NOMO-1 (cell line): ENCODE measurements around the gene FAM114A2.
"Not testable (repeated sequence)": the region's sequence is repeated elsewhere in the genome, so short reads cannot be mapped to it uniquely, and the experiment has no call there.

Experiments used
- DNase-seq, 2 experiments: peaks; one replicate each; lab custom pipeline; 2025; ENCODE audit not compliant: unreplicated experiment in 2 of 2; lab: John Stamatoyannopoulos, UW

The FAM114A2 gene

DNA sequence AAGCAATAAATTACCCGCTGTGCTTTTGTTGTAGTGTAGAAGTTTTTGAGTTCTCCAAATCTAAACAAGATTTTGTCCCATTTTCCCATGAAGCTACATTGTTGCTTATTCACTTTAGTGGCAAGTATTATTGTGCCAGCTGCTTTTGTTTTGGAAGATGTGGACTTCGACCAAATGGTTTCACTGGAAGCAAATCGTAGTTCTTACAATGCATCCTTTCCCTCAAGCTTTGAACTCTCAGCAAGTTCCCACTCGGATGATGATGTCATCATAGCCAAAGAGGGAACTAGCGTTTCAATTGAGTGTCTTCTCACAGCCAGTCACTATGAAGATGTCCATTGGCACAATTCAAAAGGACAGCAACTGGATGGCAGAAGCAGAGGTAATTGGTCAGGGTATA is 10.9 kb upstream of the FAM114A2 start:
- DNase-seq: peak in 1 of 2 experiments; percentile 31

DNA sequence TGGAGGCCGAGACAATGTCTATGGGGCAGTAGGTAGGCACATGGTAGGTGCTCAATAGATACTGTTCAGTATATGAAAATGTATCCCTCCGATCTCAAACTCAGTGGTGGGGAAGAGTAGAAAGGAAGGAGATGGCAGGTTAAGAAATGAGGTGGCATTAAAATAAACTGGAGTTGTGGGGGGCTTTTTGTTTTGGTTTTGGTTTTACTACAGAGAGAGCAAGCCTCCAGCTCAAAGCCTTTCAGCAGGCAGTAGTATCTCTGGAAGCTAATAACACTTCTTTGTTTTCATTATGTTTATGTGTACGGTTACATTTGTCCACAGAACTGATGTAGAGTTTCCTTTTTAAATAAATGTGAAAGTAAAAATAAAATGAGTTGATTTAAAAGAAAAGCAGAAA is 8.6 kb upstream of the FAM114A2 start:
- no peak for DNase-seq

DNA sequence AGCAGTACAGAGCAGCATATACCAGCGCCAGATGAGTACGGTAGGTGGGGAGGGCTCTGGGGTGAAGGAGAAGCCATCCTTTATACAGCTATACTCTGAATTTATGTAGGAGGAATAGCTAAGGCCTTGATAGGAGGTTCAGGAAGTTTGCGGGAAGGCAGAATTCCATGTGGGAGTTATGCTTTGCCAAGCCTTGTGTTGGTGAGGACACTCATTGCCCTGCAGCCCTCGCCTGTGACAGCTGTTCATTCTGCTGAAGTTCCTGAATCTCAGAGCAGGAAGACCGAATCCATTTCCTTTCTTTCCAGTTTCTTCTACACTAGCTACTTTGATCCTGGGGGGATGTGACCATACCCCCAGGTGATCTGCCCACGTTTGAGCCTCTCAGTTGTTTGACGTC is 7.8 kb upstream of the FAM114A2 start:
- no peak for DNase-seq

DNA sequence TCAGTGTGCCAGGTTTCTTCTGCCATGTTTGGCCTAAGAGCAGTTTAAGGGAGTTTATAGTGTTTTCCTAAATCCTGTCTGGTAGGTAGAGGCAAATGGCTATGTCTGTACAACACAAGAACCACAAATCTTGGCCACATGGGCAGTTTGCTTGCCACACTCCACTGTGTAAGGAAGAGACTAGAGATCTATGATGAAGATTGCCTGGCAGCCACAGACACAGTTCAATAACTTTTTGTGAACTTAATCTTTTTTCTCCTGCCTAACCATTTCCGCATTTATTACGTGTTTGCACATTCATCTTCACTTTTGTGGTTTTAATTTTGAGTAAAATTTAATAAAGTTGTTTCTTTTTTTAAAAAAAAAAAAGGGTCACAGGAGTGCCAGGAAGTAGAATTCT is 5.9 kb upstream of the FAM114A2 start:
- DNase-seq: no peak

DNA sequence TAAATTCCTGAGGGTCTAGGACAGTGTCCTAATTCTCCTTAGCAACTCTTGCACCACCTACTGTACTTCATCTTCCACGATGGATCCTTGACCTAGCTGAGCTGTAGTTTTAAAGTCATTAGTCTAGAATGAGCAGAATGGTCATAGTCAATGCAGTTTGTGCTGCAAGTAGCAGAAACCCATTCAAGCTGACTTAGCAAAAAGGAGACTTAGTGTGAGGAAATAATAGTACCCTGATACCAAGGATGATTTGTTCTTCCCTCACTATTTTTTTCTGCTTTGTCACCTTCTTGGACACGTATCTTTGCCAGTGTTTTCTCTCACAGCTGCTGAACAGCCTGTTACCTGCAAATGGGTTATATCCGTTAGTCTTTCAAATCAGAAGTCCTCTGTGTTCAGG is 5.4 kb upstream of the FAM114A2 start:
- no peak for DNase-seq

DNA sequence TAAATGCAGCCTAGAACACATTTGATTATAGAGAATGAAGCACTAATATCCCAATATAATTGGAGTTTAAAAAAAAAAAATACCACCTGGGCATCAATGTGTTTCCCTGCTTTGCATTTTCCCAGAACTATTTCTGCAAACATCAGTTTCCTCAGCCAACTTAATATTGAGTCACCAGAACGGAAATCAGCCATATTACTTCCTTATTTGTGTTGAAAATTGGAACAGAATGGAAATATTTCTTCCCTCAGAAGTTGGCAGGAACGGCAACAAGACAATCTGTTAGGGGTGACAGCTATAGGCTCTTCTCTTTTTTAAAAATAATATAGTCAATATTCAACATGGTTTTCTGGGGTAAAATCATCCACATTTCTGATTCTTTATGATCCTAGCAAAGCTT is 4.1 kb upstream of the FAM114A2 start:
- DNase-seq: peak in 1 of 2 experiments; percentile 20

DNA sequence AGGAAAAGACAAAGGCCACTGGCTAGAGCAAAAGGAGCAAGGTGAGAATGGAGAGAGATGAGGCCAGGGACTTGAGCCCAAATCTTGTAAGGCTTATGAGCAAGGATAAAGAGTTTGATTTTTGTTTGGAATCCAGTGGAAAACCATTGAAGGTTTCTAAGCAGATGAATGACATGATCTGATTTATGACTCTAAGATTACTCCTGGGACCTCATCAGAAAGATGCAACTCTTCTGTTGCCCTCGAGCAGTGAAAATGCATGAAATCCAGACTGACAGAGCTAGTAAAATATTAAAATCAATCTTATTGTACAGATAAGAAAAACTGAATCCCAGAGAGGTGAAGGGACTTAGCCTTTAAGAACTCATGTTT is 734 bp upstream of the FAM114A2 start:
- DNase-seq: no peak

DNA sequence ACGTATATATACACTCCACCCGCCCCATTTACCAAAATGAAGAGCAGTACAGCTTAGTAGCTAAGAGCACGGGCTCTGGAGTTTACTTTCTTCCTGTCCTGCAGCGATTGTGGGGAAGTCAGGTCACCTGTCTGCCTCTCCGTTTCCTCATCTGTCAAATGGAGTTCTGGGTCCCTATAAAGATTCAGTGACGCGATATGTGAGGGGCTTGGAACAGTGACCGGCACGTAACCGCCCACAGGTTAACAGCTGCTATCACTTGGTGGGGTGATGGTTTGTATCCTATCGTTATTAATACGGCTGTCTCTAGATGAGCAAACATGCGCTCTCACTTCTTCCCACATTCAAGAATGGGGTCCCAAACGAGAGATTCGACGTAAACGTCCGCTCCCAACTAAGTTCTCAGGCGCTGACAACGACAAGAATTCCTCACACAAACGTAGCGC is 426 bp downstream of the FAM114A2 start:
- DNase-seq: peak in 1 of 2 experiments; percentile 64

DNA sequence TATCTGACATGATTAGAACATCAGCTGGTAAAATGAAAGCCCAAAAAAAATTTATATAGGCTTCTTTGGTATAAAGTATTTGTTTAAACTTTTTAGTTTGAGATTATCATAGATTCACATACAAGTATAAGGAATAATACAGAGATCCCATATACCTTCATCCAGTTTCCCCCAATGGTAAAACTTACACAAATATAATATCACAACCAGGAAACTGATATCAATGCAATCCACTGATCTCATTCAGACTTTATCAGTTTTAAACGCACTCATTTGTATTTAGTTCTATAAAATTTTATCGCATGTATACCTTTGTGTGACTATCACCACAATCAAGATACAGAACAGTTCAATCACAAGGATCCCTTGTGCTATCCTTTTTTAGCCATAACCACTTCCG is 3.8 kb downstream of the FAM114A2 start:
- no peak for DNase-seq

DNA sequence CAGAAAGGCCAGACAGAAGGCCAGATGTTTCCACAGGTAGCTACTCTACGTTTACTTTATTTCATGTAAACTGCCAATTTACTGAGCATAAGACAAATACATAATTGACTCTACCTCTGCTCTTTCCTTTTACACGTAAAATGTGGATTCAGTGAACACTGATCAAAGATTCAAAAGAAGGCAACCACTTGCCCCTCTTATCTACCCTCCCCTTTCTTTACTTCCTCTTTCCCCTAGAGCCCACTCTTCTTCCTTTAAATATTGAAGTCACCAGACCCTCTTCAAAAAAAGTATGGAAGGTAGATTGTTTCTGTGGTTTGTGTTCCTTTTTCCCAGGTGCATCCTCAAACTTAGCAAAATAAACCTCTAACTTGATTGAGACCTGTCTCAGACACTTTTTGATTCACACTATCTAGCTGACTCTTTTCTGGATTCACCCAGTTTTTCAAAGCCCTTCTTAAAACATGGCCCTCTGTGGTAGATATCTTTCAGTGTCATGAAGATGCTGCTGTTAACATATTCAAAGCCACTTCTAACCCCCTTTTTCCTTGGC is 6.7 kb downstream of the FAM114A2 start:
- no peak for DNase-seq

DNA sequence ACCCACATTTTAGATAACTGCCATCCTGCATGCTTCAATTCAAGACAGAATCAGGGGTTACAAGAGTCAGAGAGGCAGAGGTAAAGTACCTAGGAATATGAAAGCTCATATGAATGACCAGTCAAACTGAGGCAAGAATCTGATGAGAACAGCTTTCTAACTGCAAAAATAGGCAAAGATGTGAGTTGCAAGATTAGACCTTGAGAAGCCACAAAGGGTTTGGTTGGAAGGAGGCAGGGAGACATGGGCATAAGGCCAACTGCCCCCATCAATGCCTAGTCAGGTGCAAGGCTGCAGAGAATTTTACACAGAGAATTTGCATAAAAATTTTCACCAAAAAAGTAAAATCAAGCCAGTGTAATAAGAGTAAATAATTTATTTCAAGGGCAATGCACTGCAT is 12.8 kb downstream of the FAM114A2 start:
- no peak for DNase-seq

DNA sequence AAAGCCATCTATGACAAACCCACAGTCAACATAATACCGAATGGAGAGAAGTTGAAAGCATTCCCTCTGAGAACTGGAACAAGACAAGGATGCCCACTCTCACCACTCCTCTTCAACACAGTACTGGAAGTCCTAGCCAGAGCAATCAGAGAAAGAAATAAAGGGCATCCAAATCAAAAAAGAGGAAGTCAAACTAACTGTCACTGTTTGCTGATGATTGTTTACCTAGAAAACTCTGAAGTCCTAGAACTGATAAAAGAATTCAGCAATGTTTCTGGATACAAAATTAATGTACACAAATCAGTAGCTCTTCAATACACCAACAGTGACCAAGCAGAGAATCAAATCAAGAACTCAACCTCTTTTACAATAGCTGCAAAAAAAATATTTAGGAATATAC is 19.8 kb downstream of the FAM114A2 start:
- DNase-seq: not testable (repeated sequence)

DNA sequence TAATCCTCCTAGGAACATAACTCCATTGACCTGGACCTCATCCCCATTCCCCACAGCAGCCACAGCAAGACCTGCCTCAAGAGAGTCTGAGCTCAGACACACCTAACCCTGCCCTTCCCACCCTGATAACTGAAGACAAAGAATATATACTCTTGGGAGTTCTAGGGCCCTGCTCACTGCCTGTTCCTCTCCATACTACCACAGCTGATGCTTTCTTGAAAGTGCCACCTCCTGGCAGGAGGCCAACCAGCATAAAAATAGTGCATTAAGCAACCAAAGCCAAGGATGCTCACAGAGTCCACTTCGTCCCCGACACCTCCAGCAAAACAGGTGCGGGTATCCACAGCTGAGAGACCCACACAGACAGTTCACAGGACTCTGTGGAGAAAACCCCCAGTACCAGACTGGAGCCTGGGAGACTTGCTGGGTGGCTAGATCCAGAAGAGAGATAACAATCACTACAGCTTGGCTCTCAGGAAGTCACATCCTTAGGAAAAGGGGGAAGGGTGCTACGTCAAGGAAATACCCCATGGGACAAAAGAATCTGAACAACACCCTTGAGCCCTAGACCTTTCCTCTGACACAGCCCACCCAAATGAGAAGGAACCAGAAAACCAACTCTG is 23.5 kb downstream of the FAM114A2 start:
- no peak for DNase-seq

DNA sequence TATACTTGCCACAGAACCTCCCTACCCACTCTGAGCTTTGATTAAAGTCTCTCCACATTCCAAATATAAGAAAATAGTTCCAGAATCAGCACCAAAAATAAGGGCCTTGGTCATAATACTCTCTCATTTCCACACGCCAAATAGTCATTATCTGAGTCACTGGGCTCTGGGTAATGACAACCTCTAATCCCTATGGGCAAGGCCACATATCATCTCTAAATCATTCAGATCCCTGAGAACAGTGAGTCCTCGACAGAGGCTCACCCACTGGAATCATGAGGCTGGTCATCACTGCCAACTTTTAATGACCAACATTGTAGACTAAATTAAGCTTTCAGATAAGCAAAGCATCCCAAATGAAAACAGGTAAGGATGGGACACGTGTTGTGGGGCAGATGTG is 28.1 kb downstream of the FAM114A2 start:
- no peak for DNase-seq

DNA sequence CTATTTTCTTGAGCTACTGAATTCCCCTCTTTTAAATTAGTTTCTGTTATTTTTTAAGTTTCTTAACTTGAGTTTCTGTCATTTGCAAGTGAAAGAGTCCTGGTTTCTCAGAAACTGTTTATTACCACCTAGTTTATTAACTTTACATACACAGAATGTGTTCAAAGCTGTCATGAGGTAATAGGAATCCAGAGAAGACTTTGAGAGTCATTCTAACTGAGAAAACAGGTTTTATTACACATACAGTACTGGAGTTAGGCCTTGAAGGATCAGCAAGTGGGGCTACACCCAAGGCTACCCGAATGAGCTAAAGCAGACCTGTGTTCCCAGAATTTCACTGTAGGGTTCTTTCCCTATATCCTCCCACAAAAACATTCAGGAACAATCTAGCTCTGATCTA is 33.1 kb downstream of the FAM114A2 start:
- no peak for DNase-seq

DNA sequence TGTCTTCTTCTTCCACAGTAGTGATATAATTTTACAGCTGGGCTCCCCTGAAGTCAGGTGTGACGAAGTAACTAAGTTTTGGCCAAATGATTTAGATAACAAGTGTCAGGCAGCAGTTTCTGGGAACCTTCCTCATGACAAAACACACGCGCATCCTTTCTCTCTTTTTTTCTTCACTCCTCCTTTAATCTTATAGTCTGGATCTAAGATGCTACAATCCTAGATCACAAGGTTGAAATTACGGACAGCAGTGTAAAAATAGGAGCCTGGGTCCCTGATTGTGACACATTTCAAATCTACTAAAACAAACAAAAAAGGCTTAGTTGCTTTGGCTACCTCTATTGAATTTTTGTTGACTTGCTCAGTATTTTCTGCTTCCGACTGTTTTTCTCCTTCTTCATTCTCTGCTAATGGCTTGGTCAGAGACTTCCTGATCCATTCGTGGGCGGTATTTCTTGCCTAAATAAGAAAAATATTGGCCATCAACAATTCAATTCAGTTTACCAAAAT is 36.1 kb downstream of the FAM114A2 start:
- DNase-seq: no peak

DNA sequence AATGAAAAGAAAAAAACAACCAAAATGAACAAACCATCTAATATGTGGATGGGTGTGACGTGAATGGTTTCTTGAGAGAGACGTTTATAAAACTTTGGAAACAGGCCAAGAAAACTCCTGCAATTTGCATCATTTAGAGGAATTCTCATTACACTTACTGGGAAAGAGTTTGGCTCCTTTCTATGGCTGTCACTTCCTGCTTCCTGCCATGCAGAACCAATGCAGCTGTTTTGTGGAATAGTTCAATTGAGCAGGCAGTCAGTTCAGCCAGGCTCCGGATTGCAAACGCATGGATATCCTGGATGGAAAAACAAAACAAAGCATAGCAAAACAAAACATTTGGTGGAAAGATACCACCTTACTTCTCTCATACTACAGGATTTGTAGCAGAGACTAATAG is 36.6 kb downstream of the FAM114A2 start:
- DNase-seq: no peak

DNA sequence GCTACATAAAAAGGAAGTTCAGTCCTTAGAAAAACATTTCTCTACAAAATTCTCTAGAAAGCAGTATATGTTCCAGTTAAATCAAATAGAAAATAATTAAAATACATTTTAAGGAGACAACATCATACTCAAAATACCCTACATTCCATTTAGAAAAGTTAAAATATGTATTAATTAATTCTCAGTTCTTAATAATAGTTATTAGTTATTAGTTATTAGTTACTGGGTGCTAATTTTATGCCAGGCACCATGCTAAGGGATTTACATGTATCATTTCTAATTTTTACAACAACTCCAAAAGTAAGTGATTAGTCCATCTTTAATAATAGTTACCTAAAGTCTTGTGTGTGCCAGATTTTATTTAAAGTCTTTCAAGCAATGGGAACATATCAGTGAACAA is 38.0 kb downstream of the FAM114A2 start:
- DNase-seq: no peak

DNA sequence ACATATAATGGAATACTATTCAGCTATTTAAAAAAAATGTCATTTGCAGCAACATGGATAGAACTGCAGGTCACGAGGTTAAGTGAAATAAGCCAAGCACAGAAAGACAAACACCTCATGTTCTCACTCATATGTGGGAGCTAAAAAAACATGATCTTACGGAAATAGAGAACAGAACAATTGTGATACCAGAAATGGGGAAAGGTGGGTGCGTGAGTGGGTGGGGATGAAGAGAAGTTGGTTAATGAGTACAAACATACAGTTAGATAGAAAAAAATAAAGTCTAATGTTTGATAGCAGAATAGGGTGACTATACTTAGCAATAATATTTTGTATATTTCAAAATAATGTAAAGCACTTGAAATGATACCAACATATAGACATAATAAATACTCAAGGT is 38.7 kb downstream of the FAM114A2 start:
- DNase-seq: no peak

DNA sequence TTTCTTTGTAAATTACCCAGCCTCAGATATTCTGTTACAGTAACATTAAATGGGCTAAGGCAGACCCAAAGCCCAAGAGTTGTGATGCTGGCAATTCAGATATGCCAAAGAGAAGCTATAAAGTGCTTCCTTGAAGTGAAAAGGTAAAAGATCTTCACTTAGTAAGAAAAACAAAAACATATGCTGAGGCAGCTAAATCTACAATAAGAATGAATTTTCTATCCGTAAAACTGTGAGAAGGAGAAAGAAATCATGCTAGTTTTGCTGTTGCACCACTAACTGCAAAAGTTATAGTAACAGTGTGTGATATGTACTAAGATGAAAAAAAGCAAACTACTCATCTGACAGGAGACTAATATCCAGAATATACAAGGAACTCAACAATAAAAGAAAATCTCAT is 39.9 kb downstream of the FAM114A2 start:
- DNase-seq: no peak

DNA sequence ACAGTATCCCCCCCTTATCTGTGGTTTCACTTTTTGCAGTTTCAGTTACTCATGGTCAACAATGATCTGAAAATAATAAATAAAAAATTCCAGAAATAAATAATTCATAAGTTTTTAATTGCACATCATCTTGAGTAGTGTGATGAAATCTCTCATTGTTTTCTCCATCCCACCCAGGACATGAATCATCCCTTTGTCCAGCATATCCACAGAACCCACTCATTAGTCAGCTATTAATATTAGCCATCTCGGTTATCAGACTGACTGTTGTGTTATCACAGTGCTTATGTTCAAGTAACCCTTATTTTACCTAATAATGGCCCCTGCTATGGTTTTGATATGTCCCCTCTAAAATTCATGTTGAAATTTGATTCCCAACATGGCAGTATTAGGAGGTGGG is 40.7 kb downstream of the FAM114A2 start:
- no peak for DNase-seq

DNA sequence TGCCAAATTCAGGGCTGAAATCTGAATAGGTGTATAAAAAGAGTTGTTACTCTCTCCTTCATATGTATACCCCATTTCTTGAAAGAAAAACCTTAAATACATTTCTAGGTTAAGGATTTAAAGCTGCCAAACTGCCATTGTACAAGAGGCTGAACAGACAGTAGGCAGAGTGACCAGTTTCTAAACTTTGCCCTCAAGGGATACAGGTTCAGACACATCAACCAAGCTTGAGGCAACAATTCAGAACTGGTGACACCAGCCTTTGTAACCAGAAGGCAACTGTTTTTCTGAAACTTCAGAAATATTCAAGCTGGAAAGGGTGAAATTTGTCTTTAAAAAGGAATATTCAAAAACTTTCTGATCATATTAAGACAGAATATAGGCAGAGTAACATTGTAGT is 47.5 kb downstream of the FAM114A2 start:
- DNase-seq: no peak

DNA sequence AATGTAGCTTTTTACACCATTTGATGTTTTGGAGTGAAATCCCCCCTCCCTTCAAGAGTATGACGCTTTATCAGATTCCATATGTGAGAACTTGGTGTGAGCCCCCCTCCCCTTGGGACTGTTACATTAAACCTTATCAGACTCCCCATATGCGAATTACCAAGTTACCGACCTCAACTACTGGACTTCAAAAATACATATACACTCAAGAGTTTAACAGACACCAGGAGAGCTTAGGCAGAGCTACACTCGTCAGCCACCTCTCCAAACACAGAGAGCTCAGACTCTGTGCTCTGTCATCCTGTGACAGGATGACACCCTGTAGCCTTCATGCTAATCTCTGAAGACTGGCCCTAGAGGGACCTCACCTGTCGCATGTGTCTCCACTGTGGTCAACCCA is 50.2 kb downstream of the FAM114A2 start:
- no peak for DNase-seq
